Measurements from ENCODE around the gene RHOU.
A peak's percentile ranks its signal among the peaks of the same experiment; 100 is the strongest.

RHOU gene

DNA sequence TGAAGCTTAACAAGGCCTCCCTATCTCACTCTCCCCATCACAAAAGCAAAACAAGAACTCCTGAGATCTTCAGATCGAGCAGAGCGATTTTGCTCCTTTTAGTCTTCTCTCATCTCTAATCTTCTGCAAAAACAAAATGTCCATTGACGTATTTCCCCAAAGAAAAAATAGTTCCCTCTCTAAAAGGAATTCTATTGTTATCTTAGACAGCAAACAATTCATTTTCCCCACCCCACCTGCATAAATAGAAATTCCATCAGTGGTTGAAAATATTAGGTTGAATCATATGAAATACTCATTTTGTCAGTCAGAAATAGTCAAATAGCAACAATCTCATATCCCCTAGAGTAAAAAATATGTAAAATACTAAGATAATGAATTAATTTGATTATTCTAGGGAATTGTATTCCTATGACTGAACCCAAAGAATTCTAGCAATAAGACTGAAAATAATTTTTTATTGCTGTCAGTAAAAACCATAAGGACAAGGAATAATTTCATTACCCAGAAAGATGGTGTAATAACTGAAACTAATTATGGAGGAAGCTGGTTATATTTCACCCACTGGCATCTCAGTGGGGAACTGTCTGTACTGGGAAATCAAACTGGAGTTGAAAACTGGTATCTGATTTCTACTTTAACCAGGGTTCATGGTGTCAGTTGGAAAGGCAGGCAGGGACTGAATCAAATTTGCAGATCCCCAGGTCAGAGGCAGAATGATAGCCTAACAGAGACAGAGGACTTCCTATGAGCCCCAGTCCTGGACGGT is 51.3 kb downstream of the RHOU start:
- no peak for DNase-seq

DNA sequence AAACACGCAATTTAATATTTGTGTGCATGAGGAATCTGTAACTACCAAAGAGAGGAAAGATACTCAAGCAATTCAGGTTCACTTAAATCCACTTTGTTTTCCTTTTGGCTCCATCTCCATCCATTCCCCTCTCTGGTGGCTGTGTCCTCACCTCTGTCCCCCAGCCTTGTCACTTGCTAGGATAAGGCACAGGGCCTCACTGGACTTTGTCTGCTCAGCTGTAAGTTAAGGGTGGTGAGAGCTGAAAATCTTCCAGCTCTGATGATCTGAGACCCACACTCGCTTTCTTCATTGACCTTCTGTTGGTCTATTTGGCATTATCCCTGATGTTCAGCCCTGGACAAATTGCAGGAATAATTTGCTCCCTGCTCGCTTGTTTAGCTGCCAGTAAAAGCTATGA is 56.5 kb downstream of the RHOU start:
- DNase-seq: no peak

DNA sequence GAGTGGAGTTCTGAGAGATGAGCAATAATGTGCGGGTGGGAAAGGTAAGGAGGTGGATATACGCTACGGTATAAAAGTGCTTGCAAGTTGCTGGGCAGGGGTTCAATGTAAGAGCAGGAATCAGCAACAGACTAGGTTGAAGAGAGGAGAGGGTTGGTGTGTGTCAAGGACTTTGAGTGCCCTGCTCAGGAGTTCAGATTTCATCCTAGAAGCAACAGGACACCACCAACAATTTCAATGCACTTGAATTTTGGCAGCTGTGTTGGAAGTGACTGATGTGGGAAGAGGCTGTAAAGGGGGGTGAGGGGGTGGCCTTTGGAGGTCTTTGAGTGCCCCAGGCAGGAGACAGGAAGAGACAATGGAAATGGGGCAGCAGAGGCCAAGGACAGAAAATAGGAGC is 57.3 kb downstream of the RHOU start:
- DNase-seq: peak; percentile 45

DNA sequence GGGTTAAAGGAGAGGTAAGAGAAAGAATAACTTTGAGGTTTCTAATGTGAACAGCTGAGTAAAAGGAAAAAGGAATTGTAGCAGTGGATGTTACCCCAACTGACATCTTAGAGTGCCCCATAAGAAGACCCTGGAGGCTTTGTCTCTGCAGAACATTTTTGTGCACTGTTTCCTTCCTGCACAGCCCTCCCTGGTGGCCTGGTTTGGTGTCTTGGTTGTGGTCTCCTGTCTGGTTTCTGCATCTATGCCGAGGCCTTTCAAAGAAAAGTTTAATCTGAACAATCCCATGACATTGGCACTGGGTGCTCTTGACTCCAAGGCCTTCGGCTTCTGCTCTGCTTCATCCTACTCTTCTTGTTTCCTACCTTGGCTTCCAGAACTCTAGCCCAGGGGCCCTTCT is 57.8 kb downstream of the RHOU start:
- DNase-seq: no peak

DNA sequence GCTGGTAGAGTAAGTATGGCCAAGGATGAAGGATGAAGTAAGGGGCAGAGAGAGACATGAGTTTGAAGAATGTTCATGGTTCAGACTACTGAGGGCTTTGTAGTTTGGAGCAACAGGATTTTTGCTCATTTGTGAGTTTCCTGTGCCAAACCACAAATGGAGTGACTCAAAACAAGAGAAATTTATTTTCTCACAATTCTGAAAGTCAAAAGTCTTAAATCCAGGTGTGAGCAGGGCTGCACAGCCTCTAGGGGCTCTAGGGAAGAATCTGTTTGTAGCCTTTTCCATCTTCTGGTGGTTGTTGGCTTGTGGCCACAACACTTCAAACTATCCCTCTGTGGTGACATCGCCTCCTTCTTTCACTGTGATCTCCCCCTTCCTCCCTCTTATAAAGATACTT is 58.9 kb downstream of the RHOU start:
- no peak for DNase-seq

DNA sequence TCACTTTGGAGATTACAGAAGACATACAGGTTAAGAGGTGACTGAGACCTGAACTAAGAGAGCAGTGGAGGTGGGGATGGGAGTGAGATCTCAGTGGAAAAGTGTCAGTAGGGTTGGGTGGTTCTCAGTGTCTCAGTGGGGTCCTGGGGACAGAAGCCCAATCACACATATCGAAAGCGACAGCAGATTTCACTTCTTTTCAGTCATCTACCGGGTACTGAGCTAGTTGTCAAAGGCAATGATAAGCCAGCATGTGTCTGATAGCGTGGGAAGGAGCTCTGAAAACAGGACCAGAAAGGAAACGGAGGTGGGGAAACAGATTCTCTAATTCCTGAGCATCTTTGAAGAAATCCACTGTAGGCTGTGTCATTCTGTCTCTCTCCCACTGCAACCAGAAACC is 59.5 kb downstream of the RHOU start:
- DNase-seq: no peak

DNA sequence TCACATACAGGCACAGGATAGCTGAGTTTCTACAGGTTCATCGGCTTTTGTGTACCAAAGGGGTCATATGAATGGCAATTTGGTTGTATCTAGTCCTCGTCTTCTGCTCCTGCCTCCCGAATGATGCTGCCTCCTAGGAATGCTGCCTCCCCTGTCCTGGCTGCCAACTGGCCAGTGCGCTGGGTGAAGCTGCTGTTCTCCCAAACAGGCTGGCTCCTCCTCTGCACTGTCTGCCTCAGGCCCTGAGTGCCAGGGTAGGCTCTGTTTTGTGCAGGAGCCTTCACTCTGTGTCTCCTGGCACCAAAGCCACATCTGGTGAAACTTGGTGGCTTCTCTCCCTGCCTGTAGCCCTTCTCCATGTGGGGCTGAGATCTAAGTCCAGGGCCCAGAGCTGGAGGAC is 60.3 kb downstream of the RHOU start:
- DNase-seq: no peak
